Measurements from ENCODE around the gene PCDHA6.
"Not testable (repeated sequence)": the region's sequence is repeated elsewhere in the genome, so short reads cannot be mapped to it uniquely, and the experiment has no call there.

DNA sequence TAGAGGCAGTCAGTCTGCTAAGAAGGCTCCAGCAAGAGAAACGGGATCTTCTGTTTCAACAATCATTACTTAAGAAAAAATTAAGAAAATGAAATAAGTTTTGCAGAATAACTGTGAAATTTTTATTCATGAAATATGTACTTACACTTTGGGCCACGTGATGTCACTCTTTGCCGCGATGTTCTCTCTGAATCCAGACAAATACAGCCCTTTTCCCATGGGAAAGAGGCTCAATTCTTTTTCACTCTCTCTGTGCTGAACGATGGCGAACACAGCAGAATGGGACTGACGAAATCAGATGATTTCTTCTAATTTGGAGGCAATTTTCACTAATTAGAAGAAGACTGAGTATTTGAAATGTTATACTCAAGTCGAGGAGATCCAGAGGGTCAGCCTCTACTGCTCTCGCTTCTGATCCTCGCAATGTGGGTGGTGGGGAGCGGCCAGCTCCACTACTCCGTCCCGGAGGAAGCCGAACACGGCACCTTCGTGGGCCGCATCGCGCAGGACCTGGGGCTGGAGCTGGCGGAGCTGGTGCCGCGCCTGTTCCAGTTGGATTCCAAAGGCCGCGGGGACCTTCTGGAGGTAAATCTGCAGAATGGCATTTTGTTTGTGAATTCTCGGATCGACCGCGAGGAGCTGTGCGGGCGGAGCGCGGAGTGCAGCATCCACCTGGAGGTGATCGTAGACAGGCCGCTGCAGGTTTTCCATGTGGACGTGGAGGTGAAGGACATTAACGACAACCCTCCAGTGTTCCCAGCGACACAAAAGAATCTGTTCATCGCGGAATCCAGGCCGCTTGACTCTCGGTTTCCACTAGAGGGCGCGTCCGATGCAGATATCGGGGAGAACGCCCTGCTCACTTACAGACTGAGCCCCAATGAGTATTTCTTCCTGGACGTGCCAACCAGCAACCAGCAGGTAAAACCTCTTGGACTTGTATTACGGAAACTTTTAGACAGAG lies 20.7 kb downstream of the PCDHA6 start, which contains the start of gene PCDHA9:
- TF ChIP-seq, protein P1, sequence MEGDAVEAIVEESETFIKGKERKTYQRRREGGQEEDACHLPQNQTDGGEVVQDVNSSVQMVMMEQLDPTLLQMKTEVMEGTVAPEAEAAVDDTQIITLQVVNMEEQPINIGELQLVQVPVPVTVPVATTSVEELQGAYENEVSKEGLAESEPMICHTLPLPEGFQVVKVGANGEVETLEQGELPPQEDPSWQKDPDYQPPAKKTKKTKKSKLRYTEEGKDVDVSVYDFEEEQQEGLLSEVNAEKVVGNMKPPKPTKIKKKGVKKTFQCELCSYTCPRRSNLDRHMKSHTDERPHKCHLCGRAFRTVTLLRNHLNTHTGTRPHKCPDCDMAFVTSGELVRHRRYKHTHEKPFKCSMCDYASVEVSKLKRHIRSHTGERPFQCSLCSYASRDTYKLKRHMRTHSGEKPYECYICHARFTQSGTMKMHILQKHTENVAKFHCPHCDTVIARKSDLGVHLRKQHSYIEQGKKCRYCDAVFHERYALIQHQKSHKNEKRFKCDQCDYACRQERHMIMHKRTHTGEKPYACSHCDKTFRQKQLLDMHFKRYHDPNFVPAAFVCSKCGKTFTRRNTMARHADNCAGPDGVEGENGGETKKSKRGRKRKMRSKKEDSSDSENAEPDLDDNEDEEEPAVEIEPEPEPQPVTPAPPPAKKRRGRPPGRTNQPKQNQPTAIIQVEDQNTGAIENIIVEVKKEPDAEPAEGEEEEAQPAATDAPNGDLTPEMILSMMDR (IDR thresholded peaks at IDR 0.05 in 2 of 3, conservative IDR thresholded peaks at IDR 0.05 in 1 of 3; ENCODE audit: borderline replicate concordance in 1 of 3, insufficient read depth in 1 of 3, low read depth in 2 of 3, low read length in 2 of 3): not testable (repeated sequence)
- not testable (repeated sequence) for TF ChIP-seq RAD21 (IDR thresholded peaks at IDR 0.05; ENCODE audit: low read depth); EZH2 (IDR thresholded peaks at IDR 0.05); POLR2AphosphoS5 (IDR thresholded peaks at IDR 0.05; ENCODE audit: low read depth, low read length); SIN3A (IDR thresholded peaks at IDR 0.05; ENCODE audit: low read depth); CEBPB (IDR thresholded peaks at IDR 0.05; ENCODE audit: low read depth); JUND (IDR thresholded peaks at IDR 0.05); ZNF274 (IDR thresholded peaks at IDR 0.05; ENCODE audit: low read depth, low read length); POLR2A (IDR thresholded peaks at IDR 0.05; ENCODE audit: borderline replicate concordance, extremely low read depth, insufficient read depth, insufficient read length); EGR1 (IDR thresholded peaks at IDR 0.05; ENCODE audit: low read depth); ELF1 (IDR thresholded peaks at IDR 0.05; ENCODE audit: borderline replicate concordance, low read depth)
- TF ChIP-seq, protein P2, sequence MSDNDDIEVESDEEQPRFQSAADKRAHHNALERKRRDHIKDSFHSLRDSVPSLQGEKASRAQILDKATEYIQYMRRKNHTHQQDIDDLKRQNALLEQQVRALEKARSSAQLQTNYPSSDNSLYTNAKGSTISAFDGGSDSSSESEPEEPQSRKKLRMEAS (IDR thresholded peaks at IDR 0.05): not testable (repeated sequence)
- TF ChIP-seq, protein P3, sequence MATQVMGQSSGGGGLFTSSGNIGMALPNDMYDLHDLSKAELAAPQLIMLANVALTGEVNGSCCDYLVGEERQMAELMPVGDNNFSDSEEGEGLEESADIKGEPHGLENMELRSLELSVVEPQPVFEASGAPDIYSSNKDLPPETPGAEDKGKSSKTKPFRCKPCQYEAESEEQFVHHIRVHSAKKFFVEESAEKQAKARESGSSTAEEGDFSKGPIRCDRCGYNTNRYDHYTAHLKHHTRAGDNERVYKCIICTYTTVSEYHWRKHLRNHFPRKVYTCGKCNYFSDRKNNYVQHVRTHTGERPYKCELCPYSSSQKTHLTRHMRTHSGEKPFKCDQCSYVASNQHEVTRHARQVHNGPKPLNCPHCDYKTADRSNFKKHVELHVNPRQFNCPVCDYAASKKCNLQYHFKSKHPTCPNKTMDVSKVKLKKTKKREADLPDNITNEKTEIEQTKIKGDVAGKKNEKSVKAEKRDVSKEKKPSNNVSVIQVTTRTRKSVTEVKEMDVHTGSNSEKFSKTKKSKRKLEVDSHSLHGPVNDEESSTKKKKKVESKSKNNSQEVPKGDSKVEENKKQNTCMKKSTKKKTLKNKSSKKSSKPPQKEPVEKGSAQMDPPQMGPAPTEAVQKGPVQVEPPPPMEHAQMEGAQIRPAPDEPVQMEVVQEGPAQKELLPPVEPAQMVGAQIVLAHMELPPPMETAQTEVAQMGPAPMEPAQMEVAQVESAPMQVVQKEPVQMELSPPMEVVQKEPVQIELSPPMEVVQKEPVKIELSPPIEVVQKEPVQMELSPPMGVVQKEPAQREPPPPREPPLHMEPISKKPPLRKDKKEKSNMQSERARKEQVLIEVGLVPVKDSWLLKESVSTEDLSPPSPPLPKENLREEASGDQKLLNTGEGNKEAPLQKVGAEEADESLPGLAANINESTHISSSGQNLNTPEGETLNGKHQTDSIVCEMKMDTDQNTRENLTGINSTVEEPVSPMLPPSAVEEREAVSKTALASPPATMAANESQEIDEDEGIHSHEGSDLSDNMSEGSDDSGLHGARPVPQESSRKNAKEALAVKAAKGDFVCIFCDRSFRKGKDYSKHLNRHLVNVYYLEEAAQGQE (IDR thresholded peaks at IDR 0.05; ENCODE audit: low read depth): not testable (repeated sequence)
